Body of pancreas (tissue), 4 donors: ENCODE measurements around the gene WBP1.

Experiments
- CTCF ChIP-seq, 7 experiments: fragments of 450-650 bp in 4 of 7; fragments of 200-600 bp in 3 of 7; sonication (generic) in 3 of 7; IDR thresholded peaks; one replicate each; pipeline ENCODE4 v1.5.1; 2016 to 2019; ENCODE audit warnings: antibody characterized with exemption in 7 of 7
- POLR2A ChIP-seq, 3 donors: fragments of 450-650 bp; IDR thresholded peaks; one replicate each; pipeline ENCODE4 v1.6.1; 2016; ENCODE audit warnings: antibody characterized with exemption in 3 of 3, mild to moderate bottlenecking in 2 of 3

- TF ChIP-seq CTCF (IDR thresholded peaks at IDR 0.05) (no peak), POLR2A (IDR thresholded peaks at IDR 0.05) (no peak)
These were observed 18.9 kb upstream of the WBP1 start for GRCh38 chr2:74439373-74439772.
